Measurements from ENCODE around the gene NOD1.

DNA sequence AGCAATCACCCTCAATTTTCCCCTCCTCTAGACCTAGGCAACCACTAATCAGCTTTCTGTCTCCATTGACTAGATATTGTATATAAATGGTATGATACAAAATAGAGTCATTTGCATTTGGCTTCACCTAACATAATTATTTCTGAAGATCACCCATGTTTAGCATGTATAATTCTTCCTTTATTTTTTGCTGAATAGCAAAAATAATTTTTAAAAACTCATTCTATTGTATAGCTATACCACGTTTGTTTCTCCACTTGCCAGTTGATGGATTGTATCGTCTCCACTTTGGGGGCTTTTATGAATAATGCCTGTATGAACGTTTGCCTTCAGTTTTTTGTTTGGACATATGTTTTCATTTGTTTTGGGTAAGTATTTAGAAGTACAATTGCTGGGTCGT is 98.8 kb downstream of the NOD1 start:
- TF ChIP-seq, protein P1, sequence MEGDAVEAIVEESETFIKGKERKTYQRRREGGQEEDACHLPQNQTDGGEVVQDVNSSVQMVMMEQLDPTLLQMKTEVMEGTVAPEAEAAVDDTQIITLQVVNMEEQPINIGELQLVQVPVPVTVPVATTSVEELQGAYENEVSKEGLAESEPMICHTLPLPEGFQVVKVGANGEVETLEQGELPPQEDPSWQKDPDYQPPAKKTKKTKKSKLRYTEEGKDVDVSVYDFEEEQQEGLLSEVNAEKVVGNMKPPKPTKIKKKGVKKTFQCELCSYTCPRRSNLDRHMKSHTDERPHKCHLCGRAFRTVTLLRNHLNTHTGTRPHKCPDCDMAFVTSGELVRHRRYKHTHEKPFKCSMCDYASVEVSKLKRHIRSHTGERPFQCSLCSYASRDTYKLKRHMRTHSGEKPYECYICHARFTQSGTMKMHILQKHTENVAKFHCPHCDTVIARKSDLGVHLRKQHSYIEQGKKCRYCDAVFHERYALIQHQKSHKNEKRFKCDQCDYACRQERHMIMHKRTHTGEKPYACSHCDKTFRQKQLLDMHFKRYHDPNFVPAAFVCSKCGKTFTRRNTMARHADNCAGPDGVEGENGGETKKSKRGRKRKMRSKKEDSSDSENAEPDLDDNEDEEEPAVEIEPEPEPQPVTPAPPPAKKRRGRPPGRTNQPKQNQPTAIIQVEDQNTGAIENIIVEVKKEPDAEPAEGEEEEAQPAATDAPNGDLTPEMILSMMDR (IDR thresholded peaks at IDR 0.05), result no peak
- TF ChIP-seq POLR2A (IDR thresholded peaks at IDR 0.05) (no peak), EP300 (IDR thresholded peaks at IDR 0.05) (no peak)

Measured in tibial nerve (tissue), 4 donors.